Type B pancreatic cell (in vitro differentiated cells): ENCODE results near the gene ADAM10. TPM values are rescaled to one million over a fixed set of nuclear protein-coding genes. Genes with fewer than 3 reads are reported as not detected.

ENCODE experiments used
- DNase-seq: peaks from one replicate; pipeline ENCODE4 v3.0.0; 2021; ENCODE audit warnings: mixed read lengths; ENCODE audit not compliant: unreplicated experiment; ENCODE audit errors: extremely low spot score
- H3K27ac Mint-ChIP-seq: 2 replicates; pipeline ENCODE4 v1.8.0; 2021; ENCODE audit warnings: mild to moderate bottlenecking, mixed read lengths
- H3K27me3 Mint-ChIP-seq: 2 replicates; pipeline ENCODE4 v1.8.0; 2021; ENCODE audit warnings: mixed read lengths
- H3K36me3 Mint-ChIP-seq: 2 replicates; pipeline ENCODE4 v1.8.0; 2021; ENCODE audit warnings: mixed read lengths
- H3K4me1 Mint-ChIP-seq: one replicate; pipeline ENCODE4 v1.8.0; 2021; ENCODE audit warnings: mixed read lengths; ENCODE audit not compliant: unreplicated experiment
- H3K4me3 Mint-ChIP-seq: 2 replicates; pipeline ENCODE4 v1.8.0; 2021; ENCODE audit warnings: mild to moderate bottlenecking, mixed read lengths
- H3K9me3 Mint-ChIP-seq: 2 replicates; pipeline ENCODE4 v1.8.0; 2021; ENCODE audit warnings: mixed read lengths
- CTCF ChIP-seq: fragments of 200-600 bp; sonication (generic); conservative IDR thresholded peaks from 2 replicates; pipeline ENCODE4 v1.5.0; 2021; ENCODE audit warnings: antibody characterized with exemption, mild to moderate bottlenecking
- total RNA-seq: library from RNA; stranded (reverse); gene quantifications from 2 replicates; pipeline ENCODE4 v1.2.1, GENCODE V29; 2021; ENCODE audit warnings: low replicate concordance

The ADAM10 gene
- total RNA-seq, 1 donor from 2014 or later: 228 TPM

GRCh38 chr15:58562135-58562534, 187.4 kb downstream of the ADAM10 start:
- Mint-ChIP-seq H3K27ac (no peak overlapping the region), H3K36me3 (no peaks in the 10 kb centered on the region), H3K27me3 (no peaks in the 10 kb centered on the region), H3K4me3 (no peak overlapping the region), H3K9me3 (peaks cover 8% of the 10 kb centered on the region), H3K4me1 (peaks cover 13% of the 10 kb centered on the region)
- TF ChIP-seq CTCF: no peak
- no peak for DNase-seq

- no peaks in the 10 kb centered on the region for H3K27me3 Mint-ChIP-seq
- peaks cover 13% of the 10 kb centered on the region for H3K4me1 Mint-ChIP-seq
- H3K9me3 Mint-ChIP-seq: peaks cover 8% of the 10 kb centered on the region
- DNase-seq: no peak
- H3K4me3 Mint-ChIP-seq: no peak overlapping the region
- no peaks in the 10 kb centered on the region for H3K36me3 Mint-ChIP-seq
- no peak for TF ChIP-seq CTCF
- H3K27ac Mint-ChIP-seq: peak overlapping the region; percentile 17
Observed at GRCh38 chr15:58561321-58561720, 188.2 kb downstream of the ADAM10 start.

GRCh38 chr15:58559904-58560588, 189.5 kb downstream of the ADAM10 start:
- no peak for TF ChIP-seq CTCF
- H3K9me3 Mint-ChIP-seq: peaks cover 8% of the 10 kb centered on the region
- no peak overlapping the region for H3K4me3 Mint-ChIP-seq
- no peaks in the 10 kb centered on the region for H3K27me3 Mint-ChIP-seq
- H3K36me3 Mint-ChIP-seq: no peaks in the 10 kb centered on the region
- H3K27ac Mint-ChIP-seq: peak overlapping the region; percentile 62
- peaks cover 21% of the 10 kb centered on the region for H3K4me1 Mint-ChIP-seq
- DNase-seq: no peak

- peaks cover 8% of the 10 kb centered on the region for H3K9me3 Mint-ChIP-seq
Observed at GRCh38 chr15:58558777-58559176, 190.7 kb downstream of the ADAM10 start.

GRCh38 chr15:58556541-58556940, 193.0 kb downstream of the ADAM10 start:
- Mint-ChIP-seq H3K9me3 (peaks cover 4% of the 10 kb centered on the region), H3K4me3 (no peak overlapping the region), H3K27ac (no peak overlapping the region), H3K36me3 (no peaks in the 10 kb centered on the region), H3K4me1 (peaks cover 37% of the 10 kb centered on the region), H3K27me3 (no peaks in the 10 kb centered on the region)
- DNase-seq: no peak
- TF ChIP-seq CTCF: no peak

More at GRCh38 chr15:58558777-58559176, 190.7 kb downstream of the ADAM10 start:
- TF ChIP-seq CTCF: no peak
- H3K4me1 Mint-ChIP-seq: peaks cover 26% of the 10 kb centered on the region
- H3K4me3 Mint-ChIP-seq: no peak overlapping the region
- no peaks in the 10 kb centered on the region for H3K27me3 Mint-ChIP-seq
- no peak overlapping the region for H3K27ac Mint-ChIP-seq
- no peaks in the 10 kb centered on the region for H3K36me3 Mint-ChIP-seq
- DNase-seq: no peak

- H3K4me1 Mint-ChIP-seq: peaks cover 38% of the 10 kb centered on the region
- peaks cover 4% of the 10 kb centered on the region for H3K9me3 Mint-ChIP-seq
- H3K4me3 Mint-ChIP-seq: peak overlapping the region; percentile 26
- DNase-seq: no peak
- H3K27ac Mint-ChIP-seq: peak overlapping the region; percentile 50
- no peaks in the 10 kb centered on the region for H3K36me3 Mint-ChIP-seq
- no peaks in the 10 kb centered on the region for H3K27me3 Mint-ChIP-seq
- TF ChIP-seq CTCF: no peak
Observed at GRCh38 chr15:58556028-58556361, 193.5 kb downstream of the ADAM10 start.
